AG10803 (cell line): Measurements from ENCODE around the gene ERFE.

Source experiments
- DNase-seq: peaks from one replicate; pipeline ENCODE4 v3.0.0; 2010; ENCODE audit warnings: low read depth
- H3K4me3 ChIP-seq: 2 replicates; pipeline ENCODE4 v1.5.1; 2011; ENCODE audit warnings: mild to moderate bottlenecking, low read length, control low read depth
- TF ChIP-seq, protein P1 (sequence below): conservative IDR thresholded peaks from 2 replicates; pipeline ENCODE4 v1.5.1; 2011; ENCODE audit warnings: mild to moderate bottlenecking, low read length, control low read depth, inconsistent platforms

ERFE gene

DNA sequence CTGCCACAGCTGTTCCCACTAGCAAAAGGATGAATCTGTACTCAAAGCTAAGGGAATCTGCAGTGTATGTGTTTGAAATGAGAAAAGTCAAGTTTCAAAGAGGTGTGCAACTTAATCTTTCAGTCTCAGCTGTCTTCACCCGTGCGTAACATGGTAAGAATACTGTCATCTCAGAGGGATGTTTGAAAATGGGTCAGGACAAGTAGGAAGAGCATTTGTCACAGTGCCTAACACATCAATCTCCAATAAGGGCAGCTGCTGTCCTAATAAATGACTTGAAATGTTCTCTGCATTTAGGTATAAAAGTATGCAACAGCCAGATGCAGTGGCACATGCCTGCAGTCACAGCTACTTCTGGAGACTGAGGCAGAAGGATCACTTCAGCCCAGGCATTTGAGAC is 31.7 kb downstream of the ERFE start:
- no peak for DNase-seq
- TF ChIP-seq, protein P1, sequence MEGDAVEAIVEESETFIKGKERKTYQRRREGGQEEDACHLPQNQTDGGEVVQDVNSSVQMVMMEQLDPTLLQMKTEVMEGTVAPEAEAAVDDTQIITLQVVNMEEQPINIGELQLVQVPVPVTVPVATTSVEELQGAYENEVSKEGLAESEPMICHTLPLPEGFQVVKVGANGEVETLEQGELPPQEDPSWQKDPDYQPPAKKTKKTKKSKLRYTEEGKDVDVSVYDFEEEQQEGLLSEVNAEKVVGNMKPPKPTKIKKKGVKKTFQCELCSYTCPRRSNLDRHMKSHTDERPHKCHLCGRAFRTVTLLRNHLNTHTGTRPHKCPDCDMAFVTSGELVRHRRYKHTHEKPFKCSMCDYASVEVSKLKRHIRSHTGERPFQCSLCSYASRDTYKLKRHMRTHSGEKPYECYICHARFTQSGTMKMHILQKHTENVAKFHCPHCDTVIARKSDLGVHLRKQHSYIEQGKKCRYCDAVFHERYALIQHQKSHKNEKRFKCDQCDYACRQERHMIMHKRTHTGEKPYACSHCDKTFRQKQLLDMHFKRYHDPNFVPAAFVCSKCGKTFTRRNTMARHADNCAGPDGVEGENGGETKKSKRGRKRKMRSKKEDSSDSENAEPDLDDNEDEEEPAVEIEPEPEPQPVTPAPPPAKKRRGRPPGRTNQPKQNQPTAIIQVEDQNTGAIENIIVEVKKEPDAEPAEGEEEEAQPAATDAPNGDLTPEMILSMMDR, result no peak
- H3K4me3 ChIP-seq, result no peak overlapping the region

DNA sequence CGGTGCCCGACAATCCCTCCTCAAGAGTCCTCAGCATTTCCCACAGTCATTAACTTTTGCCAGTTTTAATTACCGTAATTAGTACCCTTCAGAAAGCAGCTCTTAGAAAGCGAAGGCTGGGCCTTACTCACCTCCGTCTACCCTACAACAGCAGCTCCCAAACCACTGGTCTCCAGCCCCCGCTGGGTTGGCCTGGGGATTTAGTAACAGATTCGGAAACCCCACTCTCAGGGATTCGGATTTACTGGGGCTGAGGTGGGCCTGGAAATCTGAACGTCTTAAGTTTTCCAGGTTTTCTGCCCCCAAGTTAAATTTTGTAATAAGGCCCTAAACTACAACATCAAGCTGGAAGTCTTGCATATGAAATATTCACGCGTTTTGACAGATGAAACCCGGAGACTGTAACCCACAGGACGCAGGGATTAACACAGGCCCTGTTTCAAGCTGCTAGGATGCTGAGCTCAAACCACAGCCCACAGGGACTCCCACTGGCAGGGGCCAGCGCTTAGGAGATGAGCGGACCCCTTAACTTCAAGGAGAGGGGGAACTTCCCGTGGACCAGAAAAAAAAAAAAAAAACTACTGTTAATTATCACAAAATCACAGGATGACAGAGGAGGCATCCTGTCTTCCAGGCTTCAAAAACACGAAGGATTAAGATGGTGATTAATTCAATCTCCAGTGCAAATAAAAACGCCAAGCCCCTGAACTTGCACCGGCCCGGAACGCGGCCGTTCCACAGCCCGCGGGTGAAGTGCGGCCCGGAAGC is 43.7 kb downstream of the ERFE start:
- peak; percentile 26 for DNase-seq
- peak overlapping the region; percentile 81 for H3K4me3 ChIP-seq
- TF ChIP-seq, protein P1, result no peak

DNA sequence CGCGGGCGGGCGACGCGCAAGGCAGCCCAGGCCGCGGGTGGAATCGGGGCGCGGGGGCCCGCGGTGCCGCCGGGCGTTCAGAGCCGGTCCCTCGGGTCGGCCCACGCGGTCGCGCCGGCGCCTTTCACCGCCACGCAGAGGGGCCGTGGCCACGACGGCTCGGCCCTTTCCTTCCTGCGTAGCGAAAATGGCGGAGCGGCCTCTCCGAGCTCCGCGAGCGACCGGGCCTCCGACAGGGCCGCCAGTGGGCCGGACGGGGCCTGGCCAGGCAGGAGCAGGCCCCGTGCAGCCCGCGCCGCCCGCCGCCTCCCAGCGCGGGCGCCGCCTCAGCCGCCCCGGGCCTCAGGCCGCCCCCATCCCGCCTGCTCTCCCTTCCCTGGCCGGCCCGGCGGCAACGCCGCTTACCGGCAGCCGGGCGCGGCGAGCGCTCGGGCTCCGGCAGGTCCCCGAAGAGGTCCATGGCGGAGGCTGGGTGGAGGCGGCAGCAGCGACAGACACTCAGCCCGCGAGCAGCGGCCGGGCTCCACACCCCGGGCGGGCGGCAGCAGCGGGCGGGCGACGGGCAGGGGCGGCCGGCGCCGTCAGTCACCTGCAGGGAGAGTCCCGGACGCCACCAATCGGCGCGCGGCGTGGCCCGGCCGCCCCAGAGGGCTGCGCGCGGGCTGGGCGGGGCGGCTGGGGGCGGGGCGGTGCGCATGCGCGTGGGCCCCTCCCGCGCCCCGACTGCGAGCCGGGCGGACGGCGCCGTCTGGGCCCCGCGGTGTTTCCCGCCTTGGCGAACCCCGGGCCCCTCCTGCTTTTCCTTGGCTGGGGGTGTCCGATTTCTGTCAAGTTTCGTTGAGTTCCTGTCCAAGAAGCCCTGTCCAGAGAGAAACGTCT is 44.6 kb downstream of the ERFE start, which contains the start of gene ILKAP:
Gene ILKAP (minus strand): TSS at position 602 of the 879 bp plus-strand sequence. CDS start 142 bp downstream, at position 460.
- TF ChIP-seq, protein P1, result no peak
- peak; percentile 79 for DNase-seq
- H3K4me3 ChIP-seq, result peak within 1 kb of the TSS; percentile 81

DNA sequence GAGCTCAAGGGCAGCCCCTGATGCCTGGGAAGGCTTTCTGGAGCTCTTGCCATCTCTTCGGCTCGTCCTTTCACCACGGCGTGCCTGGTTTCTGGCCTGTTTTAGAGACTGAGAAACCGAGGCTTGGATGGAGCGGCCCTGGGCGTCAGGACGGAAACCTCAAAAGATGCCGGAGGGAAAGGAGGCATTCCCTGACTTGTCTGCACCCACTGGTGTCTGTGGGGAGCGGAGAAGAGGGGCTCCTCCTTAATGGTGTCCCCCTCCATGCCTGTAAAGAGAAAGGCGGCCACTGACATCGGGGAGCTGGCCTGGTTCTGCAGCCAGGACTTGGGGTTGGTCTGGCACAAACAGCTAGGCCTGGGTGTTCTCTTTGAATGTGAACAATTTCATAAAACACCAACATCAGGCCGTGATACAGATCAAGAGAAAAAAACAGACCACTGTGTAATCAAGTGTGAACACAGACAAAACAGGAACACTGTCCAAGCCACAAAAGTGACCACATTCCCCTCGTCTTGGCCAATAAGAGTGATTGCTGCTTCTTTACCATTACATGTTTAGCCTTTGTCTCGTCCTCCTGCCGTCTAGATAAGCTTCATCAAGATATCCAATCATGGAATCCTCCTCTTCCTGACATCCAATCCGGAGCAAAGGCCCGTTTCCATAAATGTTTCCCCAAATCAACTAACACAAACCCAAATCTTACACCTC is 45.4 kb downstream of the ERFE start:
- TF ChIP-seq, protein P1, result no peak
- peak overlapping the region; percentile 64 for H3K4me3 ChIP-seq
- DNase-seq, result no peak

DNA sequence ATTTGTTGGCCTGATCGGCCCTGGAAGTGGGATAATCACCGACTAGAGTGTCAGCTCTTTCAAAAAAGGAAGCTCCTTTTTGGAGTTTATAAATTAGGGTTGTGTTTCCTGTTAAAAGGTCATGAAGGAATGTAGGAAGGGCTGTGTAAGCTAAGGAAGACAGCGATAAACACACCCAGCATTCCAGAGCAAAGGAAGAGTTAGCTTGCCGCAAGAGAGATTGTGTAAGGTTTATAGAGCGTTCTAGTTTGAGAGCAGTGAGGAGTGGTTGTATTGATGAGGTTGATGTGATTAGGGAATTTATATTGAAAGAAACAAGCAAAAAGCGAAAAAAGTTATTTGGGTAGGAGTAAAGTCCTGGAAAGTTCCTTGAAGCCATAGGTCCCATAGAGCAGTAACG is 48.2 kb downstream of the ERFE start:
- no peak overlapping the region for H3K4me3 ChIP-seq
- DNase-seq, result no peak
- TF ChIP-seq, protein P1, result no peak

DNA sequence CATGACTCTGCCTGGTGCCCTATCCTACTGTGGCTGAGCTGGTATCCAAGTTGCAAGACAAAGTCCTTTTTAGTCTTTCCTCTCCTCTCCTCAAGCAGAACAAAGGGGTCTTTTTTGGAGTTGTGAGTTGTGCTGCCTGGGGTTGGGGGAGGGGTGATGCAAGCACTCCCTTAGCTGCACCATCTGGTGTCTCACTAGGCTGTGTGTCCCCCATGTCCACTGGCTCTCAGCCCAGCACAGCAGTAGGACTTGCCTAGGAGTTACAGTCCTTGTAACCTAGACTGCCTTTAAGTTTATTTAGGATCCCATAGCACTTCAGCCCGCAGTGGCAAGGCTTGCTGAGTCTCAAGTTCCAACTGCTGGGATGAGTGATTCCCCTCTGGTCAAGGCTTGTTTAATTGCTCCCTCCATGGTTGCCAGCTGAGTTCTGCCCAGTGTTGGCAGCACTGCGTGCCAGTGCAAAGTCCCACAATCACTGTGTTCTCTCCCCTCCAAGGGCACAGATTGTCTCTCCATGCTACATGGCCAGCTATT is 57.9 kb downstream of the ERFE start:
- TF ChIP-seq, protein P1, result no peak
- DNase-seq, result no peak
- no peak overlapping the region for H3K4me3 ChIP-seq
